LoVo (cell line): ENCODE data around the gene TUFT1.

Experiments used
- DNase-seq: peaks from one replicate; pipeline ENCODE4 v3.0.0-alpha.2; 2016; ENCODE audit warnings: low spot score

Gene TUFT1

DNA sequence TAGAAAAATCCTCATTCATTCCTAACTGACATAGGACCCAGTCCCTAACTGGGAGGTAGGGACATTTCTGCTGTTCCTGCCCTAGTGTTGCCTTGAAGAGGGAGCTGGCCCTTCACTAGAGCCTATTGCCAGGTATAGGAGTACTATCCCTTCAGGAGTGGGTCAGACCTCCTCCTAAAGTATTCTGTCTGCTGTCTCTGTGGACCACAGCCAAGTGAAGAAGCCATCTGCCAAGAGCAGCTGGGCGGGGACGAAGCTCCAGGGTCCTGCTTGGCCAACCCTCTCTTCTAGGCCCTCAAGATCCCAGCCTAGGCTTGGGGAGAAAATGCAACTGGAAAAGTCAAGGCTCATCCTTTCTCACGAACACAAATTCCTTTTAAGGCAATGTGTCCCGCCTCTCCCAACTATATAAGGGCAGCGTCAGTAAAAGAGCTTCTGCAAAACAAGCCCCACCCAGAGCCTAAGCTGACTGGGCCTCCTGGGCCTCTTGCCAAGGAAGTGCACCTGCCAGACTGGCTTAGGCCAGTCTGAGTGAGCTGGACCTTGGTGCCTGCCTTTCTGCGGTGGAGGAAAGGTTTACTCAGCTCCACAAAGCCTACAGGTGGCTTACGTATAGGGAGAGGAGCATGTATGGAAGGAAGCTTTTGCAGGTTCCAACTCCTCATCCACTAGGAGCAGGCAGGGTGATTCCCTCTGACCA lies 638 bp upstream of the TUFT1 start:
- DNase-seq, result peak; percentile 98

DNA sequence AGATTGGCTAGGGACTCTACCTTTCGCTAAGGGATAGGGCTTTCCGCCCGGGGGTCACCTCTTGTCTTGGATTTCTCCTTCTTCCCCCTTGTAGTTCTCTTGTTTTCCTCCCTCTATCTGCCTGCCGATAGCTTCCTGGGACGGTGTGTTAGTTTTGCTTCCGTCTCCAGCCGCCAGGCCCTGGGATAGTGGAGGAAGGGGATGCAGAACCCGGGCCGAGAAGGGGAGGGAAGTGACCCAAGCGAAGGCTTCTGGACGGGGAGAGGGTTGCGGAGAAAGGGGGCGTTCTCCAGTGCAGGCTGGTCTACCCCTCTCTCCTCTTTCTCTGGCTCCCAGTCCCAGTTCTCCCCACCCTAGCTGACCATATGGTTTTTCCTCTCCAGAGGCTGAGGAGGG lies 871 bp downstream of the TUFT1 start:
- DNase-seq, result no peak

DNA sequence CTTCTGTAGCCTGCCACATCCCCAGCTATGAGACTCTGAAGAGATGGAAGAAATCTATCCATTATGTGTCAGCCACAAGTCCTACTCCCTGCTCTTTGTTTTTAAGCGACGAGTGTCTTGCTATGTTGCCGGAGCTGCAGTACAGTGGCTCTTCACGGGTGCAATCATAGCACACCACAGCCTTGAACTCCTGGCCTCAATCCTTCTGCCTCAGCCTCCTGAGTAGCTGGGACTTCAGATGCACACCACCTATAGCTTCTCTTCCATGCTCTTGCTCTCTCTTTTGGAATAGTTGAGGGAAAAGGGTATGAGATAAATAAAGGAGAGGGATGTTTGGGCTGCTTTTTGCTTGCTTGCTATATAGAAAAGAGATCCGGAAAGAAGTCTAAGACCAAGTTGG lies 1.6 kb downstream of the TUFT1 start:
- DNase-seq, result no peak

DNA sequence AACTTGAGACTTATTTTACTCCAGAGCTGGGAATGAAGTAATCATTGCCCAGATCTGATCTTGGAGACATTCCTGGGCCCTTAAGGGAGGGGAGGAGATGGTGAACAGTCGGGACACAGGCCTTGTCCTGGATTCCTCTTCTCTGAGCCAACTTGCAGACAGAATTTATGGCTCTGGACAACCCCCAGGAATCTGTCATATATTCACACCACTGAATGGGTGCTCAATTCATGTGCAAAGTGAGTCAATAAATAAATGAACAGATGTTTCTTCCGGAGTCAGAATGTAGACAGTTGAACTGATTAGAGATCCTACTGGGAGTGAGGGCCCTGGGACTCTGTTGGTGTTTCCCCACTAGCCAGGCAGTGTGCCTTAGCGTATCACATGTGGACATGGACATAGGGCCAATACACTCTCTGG lies 2.6 kb downstream of the TUFT1 start:
- DNase-seq, result peak; percentile 33

DNA sequence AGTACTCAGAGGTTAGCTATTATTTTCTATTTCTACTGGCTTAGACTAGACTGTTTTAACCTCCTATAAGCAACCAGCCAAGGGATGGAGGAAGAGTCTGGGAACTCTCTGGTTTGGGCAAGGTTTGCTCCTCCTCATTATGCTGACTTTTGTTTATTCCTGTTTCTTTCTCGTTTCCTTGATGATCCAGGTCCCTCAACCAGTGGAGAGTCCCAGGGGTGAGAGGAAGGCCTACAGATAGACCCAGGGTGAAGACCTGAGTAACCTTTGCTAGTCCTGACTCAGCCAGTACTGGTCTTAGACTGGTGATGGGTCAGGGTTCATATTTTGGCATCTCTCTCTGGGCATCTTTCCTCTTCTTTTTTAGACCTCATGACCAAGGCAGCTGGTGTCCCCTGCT lies 5.4 kb downstream of the TUFT1 start:
- DNase-seq, result no peak

DNA sequence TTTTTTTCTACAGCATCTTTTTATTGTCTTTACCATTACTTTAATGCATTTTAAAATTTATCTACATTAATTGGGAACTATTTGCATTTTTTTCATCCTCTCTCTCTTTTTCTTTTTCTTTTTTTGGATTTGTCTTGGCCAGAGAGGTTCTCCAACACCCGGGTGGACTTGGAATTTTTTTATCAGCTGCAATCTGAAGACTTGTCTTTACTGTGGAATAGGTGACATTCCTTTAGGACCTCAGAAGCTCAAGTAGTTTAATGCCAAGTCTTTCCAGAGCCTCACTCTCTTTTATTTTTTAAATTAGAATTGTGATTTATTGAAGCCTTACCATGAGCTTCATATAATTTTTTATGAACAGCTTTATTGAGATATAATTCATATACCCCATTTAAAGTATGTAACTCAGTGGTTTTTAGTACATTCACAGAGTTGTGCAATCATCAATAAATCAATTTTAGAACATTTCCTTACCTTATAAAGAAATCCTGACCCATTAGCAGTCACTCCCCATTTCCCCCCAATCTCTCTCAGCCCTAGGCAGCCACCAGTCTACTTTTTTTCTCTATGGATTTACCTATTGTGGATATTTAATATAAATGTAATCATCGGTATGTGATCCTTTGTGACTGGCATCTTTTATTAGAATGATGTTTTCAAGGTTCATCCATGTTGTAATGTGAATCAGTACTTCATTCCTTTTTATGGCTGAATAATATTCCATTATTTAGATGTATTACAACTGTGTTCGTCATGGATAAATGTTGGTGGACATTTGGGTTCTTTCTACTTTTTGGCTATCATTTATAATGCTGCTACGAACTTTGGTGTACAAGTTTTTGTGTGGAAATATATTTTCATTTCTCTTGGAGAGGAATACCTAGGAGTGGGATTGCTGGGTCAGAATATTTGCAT lies 6.2 kb downstream of the TUFT1 start:
- no peak for DNase-seq

DNA sequence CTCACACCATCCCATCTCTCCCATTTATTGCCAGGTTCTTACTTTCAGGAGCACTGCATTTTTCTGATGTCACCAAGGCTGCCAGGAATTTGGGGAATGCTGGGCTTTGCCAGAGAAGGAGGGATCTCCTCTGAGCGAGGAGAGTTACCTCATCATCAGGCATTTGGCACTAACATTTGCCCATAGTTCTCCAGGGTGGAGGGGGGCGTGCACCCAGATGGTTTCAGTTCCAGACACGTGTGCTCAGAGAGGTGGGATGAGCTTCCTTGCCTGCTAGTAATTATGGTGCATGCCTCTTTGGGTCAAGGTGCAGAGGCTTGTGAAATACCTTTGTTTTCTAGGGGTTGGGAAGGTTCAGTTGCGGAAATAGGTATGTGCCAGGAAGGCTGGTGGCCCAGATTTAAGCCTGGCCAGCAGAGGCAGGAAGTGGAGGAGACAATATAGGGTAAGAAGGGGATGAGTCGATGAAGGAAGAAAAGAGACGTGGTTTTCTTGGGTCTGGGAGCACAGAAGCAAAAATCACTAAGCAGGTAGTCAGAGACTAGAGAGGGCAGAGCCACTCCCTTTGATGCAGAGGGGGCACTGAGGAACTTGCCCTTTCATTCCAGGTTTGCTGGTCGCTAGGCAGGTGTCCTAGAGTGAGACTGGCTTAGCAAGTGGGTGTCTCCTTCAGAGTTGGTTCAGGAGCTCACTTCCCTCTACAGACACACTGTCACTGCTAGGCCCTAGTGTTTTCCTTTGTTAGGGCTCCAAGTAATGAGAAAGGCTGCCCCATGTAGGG lies 7.2 kb downstream of the TUFT1 start:
- peak; percentile 89 for DNase-seq

DNA sequence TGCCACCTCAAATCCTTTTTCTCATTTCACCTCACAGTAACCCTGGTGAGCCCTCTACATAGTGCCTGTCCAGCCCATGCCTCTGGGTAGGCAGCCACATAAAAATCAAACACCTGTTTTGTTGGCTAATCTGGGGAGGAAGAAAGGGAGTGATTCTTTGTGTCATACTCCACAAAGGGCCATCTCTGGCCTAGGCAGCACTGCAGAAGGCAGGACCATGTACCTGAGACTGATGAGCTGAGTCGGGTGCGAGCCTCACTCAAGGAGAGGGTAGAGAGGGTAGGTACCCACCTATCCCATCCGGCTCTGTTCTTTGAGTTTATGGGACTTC lies 7.8 kb downstream of the TUFT1 start:
- DNase-seq, result no peak

DNA sequence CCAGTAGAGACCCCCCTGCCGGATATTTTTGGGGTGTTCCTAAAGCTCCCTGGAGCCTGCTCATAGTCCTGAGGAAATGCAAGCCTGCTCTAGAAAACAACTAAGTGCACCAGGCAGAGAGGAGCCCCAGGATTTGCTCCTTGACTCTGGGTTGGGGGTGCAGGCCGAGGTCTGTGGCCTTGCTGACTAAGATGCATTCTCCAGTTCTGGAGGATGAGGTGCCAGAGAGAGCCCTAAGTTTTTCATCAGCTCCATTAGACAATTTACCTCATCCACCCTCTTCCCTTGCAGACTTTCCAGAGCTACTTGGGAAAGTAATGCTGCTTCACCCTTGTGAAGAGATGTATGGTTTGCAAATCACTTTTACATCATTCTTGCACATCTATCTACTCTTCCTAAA lies 9.1 kb downstream of the TUFT1 start:
- no peak for DNase-seq

DNA sequence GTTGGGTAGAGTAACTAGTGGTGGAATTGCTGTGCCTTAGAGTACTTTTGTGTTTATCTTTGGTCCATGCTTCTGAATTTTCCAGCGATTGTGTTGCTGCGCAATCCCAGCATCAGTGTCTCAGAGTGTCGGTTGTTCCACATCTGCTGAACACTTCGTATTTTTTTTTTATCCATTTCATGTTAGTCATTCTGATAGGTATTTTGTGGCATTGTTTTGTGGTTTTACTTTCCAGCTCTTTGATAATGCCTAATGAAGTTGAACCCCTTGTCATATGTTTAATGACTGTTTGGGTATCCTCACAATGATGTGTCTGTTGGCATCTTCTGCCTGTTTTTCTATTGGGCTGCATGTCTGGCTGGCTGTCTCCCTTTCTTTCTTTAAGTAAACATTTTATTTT lies 13.6 kb downstream of the TUFT1 start:
- DNase-seq, result no peak

DNA sequence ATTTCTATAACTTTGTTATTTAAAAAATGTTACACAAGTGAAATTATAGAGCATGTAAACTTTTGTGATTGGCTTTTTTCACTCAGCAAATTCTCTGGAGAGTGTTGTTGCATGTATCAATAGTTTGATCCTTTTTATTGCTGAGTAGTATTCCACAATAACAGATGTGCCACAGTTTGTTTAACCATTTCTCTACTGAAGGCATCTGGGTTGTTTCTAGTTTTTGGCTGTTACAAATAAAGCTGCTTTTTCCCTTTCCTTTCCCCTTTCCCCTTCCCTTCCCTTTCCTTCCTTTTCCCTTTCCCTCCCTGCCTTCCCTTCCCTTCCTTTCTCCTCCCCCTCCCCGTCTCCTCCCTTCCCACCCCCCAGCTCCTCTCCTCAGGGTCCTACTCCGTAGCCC lies 15.9 kb downstream of the TUFT1 start:
- no peak for DNase-seq

DNA sequence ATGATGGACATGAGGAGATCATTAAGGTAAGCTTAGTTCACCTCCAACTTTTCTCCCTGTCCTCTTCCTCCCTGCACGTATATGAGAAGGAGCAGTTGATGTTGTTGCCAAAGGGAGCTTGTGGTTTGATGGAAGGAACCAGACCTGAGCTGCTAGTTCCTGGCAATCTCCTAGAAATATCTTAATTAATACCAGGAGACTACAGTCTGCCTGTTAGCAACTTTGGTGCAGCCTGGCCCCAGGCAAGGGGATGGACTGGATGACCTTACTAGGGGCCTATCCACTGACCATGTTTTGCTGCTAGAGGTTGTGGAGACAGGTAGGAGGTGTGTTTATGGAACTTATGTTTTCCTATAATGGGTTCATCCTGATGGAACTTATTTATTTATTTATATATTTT lies 22.6 kb downstream of the TUFT1 start:
- no peak for DNase-seq

DNA sequence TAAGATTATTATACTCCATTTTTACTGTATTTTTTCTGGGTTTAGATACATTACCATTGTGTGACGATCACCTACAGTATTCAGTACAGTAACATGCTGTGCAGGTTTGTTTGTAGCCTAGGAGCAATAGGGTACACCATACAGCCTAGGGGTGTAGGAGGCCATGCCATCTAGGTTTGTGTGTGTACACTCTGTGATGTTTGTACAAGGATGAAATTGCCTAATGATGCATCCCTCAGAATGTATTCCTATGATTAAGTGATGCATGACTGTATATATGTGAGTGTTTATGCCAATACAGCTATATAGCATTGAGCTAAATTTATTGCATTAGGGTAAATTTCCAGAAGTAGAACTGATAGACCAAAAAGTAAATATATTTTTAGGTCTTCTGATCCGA lies 23.3 kb downstream of the TUFT1 start:
- no peak for DNase-seq

DNA sequence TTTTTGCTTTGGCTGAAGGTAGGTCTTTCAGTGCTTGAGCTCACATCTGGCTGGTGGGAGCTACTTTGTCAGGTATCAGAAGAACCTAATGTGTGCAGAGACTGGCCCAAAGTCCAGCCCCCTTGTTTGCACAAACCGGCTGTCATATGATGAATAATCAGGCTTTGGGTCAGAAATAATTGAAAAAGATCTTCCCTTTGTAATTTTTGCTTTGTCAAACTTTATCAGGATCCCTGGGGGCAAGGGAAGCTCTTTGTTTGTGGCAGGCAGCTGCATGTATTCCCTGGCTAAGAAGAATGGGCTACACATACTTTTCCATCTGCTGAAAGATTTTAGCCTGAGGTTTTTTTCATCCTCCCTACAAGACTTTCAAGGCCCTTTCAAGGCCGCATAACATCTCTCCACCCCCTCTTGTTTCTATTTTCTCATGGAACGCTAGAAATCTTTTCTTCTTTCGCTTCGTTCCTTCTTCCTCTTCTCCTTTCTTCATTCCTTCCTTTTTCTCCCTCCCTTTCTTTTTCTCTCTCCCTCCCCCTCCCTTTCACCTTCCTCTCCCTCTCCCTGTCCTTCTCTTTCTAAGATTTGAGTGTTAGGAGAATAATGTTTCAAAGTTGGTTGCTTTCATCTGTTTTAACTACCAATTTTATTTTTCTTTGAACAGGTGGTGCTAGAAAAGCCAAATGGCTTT lies 25.5 kb downstream of the TUFT1 start:
- DNase-seq, result no peak

DNA sequence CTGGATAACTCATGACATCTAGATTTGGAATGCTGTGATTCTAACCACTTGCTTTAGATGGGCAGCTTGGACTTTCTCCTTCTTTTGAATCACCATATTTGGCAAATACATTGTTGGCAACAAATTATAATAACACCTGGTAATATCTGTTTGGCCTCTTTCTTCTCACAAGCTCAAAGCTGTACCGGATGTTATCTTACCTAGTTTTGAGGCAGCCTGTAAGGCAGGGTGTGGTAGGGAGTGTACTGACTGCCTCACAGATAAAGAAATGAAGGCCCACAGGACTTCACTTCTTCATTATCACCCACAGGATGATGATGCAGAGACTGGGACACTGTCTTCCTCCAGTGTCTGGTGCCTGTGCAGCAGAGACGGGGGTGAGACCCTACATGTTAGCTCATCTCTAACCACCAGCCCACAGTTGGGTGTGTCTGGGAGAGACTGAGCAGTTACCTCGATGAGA lies 28.5 kb downstream of the TUFT1 start:
- no peak for DNase-seq

DNA sequence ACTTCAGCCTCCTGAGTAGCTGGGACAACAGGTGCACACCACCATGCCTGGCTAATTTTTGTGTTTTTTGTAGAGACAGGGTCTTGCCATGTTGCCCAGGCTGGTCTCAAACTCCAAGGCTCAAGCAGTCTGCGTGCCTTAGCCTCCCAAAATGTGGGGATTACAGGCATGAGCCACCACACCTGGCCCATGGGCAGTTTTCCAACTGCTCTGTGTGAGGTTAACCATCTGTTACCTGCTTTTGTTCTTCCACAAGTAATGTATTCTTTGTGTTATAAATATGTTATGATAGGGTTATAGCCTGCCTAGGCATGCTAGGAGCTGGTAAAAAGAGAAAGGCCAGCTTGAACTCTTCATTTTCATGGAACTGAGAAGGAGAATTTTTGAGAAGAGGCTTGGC lies 30.7 kb downstream of the TUFT1 start:
- DNase-seq, result no peak

DNA sequence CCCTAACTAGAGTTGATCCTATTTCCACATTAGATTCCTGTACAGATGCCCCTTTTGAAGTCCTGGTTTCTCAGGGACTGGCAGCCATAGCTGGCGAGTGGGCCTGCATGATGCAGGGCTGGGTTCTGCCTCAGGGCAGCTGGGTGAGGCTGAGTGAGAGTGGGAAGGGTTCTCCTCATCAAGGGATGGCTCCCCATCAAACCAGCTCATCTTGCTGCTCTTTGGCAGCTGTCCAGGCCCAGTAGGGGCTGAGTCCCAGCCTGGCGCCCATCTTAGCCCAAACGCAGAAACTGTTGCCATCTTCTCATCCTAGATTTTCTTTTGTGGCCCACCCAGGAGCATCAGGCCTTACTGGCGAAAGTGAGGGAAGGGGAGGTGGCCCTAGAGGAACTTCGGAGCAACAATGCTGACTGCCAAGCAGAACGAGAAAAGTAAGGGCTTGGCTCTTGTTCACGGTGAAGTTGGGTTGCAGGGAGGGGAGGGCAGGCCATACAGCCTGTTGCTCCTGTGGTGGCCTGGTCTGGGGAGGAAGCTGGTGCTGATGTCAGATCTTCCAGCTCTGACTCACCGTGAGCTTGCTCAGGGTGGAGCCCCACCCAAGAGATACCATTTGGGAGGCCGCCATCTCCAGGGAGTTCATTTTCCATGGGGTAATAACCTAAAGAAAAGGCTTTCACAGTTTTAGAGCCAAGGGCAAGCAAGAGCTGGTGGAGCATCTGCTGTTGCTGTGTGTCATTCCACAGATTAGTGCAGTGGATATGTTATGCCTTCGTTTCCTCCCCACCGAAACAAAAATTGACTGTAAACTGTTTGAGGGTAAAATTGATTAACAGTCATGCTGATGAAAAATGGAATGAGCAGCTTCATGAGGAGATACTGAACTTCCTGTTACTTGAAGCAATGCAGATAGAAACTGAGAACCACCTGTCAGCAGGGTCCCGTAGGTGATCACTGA lies 34.7 kb downstream of the TUFT1 start:
- peak; percentile 45 for DNase-seq

DNA sequence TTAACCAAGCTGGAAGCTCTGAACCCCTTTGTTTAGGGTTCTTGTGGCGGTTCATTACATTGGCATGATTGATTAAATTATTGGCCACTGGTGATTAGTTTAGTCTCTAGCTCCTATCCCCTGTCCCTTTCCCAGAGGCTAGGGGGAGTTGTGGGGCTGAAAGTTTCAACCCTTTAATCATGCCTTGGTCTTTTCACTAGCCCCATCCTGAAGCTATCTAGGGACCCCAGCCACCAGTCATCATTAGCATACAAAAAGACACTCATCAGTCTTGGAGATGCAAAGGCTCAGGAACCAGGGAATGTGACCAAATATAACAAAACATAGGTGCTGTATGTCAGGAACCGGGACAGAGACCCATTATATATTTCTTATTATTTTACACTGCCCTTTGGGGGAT lies 37.1 kb downstream of the TUFT1 start:
- DNase-seq, result no peak

DNA sequence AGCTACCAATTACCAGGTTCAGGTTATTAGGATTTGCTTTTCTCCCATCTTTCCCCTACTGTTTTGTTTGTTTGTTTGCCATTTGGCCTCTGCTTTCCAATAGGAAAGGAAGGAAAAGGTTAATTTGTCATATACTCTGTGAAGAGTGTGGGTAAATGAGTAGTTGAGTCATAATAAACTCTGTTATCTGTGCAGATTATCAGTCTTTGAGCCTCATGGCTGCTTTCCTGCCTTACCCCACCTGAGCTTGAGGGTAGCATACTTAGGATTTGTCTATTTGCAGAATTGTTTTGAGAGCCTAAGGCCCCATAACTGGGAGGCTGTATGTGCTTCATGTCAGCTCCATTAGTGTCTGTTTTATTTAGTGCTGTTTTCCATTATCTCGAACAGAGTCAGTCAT lies 38.8 kb downstream of the TUFT1 start:
- no peak for DNase-seq

DNA sequence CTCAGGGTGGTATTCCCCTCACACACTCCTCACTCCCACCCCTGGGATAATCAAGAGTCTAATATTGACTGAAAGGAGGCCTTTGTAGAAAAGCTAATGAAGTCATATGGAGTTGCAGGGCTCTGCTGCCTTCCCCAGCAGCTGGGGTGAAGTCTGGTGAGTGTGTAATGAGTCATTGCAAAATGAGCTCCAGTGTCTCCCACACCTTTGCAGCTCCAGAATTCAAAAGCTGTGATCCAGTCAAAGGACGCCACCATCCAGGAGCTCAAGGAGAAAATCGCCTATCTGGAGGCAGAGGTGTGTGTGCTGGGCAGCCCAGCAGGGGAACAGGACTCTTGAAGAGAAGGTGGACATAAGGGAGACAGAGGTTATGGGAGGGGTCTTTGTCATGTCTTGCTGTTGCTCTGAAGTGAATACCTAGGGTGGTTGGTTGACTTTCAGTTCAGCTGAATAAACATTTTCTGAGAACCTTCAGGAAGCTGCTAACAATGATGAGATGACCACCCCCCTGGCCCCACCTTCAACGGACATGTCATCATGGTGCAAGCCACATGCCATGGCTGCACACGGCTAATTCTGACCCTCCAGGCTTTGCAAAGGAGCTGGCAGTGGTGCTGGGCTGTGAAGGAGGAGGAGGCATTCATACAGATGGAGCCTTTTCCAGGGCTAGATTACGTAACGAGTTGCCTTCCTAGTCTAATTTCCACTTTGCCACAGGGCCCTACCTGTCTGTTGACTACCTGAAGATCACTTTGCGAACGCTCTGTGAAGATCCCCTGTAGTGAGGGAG lies 39.5 kb downstream of the TUFT1 start:
- DNase-seq, result no peak
